Stimulated activated CD8-positive, alpha-beta memory T cell treated with anti-CD3 and anti-CD28 coated beads, Interleukin-12 subunit alpha, Interleukin-12 subunit beta, amount 100 ng/mL, for 24 hours (primary cell): ENCODE measurements around the gene CNTNAP2.

Source experiments
- DNase-seq: peaks from one replicate; pipeline ENCODE4 v3.0.0-alpha.2; 2020; ENCODE audit errors: extremely low read depth

Gene CNTNAP2

DNA sequence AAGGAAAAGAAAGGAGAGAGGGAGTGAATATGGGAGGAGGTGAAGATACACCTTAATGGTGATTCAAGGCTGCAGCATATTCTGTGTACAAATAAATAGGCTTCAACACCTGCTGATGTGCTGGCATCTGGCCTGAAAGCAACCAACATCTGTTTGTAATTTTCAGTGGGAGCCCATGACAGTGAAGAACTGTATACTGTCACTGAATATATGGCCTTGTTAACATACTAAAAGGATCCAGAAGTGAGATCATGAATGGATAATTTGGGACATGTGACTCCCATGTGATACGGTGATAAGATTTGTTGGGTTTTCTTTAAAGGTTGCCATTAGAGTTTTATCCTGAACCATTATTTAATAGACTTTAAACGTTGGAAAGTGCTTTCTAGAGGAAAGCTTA, 459.3 kb downstream of the CNTNAP2 start:
- no peak for DNase-seq

DNA sequence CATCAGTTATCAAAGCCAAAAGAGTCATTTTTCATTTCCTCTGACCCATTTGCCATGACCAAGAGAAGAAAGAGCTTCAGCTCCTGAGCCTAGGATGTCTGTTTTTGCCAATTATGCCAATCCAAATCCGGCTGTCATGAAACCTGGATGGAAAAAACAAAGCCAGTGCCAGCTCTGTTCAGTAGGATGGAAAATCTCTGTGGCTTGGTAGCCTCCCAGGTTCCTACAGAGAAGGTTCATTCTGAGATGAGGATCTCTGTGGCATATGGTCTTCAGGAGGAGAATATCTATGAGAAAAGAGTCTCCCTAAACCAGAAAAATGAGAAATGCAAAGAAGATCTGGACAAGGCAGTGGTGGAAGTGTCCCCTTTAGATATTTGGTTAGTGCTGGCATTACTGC, 475.4 kb downstream of the CNTNAP2 start:
- no peak for DNase-seq

DNA sequence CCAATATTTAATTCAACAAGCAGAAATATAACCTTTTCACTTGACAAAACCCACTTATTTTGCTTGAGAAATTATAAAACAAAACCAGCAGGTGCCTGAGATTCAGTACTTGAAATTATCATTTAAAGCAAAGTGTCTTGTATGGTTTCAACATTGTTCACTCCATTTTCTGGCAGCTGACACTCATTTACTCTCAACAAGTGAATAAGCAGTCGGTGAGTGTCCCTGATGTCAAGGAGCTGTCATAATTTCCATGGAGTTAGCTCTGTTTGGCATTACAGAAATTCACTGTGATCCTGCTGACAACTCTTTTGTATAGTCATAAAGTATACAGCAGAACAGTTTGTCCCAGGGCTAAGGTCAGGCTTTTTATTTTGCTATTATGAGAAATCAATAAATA, 490.0 kb downstream of the CNTNAP2 start:
- DNase-seq: no peak

DNA sequence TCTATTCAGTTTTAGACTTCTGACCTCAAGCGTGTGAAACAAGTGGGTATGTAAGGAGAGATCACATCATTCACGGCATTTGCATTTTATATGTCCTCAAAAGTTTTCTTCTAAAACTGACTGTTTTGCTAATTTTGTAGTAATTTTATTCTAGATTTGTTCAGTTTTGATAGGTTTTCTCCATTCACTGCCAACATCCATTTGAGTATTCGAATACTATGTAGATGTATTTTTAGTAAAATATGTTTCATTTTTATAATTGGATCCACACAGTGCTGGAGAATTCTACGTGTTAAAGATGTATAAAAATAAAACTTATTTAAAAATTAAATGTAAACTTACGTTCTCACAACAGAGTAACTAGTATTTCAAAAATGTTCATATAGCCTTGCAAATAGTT, 503.0 kb downstream of the CNTNAP2 start:
- DNase-seq: no peak

- DNase-seq: no peak
These were observed 510.3 kb downstream of the CNTNAP2 start for GRCh38 chr7:146626912-146627311.

GRCh38 chr7:146635205-146636032, 518.8 kb downstream of the CNTNAP2 start:
- DNase-seq: no peak

- no peak for DNase-seq
These were observed 519.4 kb downstream of the CNTNAP2 start for GRCh38 chr7:146636033-146636356.

DNA sequence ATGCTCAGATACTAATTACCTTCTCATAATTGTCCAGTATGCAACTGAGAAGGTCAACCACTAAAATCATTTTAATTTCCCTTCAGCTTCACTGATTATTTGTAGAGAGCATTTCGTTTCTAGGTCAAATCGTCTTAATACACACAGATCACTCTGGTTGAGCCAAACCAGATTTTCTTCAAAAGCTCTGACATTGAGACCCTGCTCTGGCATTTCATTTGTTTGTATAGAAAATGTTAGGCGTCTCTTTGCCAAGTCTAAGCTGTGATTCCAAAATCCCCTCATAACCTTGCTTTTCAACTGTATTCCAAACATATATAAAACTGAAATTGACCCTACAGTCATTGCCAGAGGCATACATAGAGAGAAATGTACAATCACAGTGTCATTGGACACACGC, 520.0 kb downstream of the CNTNAP2 start:
- no peak for DNase-seq

- no peak for DNase-seq
These were observed 522.7 kb downstream of the CNTNAP2 start for GRCh38 chr7:146639291-146639690.

DNA sequence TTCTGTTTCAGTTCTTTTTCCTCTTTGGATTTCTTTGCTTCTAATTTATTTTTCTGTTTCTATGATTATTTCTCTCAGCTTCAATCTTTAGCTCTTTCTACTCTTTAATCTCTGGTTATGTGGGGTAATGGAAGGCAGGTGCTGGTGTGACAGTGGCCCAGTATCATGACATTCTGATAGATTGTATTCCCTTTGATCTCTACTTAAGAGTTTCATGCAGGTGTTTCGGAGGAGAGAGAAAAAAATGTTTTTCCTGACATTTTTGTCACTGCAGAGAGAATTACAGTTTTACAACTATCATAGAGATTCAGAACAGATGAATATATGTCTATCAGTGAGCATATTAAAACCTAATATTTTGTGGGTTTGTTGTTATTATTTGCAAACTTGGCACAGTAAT, 524.9 kb downstream of the CNTNAP2 start:
- DNase-seq: no peak

- DNase-seq: no peak
These were observed 528.9 kb downstream of the CNTNAP2 start for GRCh38 chr7:146645383-146645976.

- DNase-seq: no peak
These were observed 530.8 kb downstream of the CNTNAP2 start for GRCh38 chr7:146647445-146647844.

DNA sequence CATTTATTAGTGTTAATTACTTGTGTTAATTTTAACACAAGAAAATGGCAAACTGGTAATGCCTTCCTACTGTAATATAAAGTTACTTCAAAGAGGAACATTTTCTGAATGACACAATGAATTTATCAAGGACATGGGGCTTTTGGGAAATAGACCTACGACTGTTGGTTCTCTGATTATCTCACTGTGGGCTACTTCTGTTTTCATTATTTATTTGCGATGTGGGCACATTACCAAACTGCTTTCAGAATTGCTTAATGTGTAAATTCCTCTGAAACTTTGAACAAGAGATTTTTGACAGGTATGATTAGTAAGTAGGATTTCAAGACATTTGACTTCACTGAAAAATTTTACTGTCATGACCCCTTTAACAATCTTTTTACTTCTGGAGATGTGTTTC, 535.6 kb downstream of the CNTNAP2 start:
- DNase-seq: no peak

GRCh38 chr7:146654048-146654447, 537.4 kb downstream of the CNTNAP2 start:
- no peak for DNase-seq

DNA sequence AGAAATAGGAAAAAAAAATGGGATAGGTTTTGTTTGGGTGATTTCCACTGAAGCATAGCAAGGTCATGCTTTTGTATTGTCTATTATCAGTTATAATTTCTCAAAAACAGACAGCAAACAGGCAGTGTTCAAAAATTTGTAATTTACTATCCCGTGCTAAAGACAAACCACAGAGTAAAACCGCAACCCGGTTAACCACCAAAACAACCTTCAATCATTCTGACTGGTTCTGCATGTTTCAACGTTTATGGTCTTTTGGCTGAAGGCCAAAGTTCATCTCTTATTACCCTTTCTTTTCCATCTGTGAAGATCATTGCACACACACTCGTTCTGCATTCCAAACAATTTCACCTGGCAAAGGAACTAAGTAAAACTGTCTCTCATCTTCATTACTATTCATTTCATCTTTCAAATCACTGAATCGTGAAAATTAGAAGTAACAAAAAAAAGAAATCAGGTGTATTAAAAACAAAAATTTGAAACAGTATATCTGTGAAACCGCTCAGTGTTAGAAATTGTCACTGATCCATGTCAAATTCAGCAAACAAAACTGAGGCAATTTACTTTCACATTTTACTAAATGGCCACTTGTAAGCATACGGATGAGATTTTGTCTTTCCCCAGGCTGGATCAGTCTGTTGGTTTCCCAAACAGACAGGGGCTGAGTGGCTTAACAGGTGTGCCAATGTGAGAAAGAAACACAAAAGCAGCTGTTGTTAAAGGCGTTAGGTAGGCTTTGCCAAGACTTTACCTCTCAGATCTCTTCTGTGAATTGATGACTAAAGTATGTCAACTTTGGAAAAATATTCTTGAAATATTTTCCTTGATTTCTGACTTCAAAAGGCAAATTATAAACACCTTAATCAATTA, 539.6 kb downstream of the CNTNAP2 start:
- DNase-seq: no peak

DNA sequence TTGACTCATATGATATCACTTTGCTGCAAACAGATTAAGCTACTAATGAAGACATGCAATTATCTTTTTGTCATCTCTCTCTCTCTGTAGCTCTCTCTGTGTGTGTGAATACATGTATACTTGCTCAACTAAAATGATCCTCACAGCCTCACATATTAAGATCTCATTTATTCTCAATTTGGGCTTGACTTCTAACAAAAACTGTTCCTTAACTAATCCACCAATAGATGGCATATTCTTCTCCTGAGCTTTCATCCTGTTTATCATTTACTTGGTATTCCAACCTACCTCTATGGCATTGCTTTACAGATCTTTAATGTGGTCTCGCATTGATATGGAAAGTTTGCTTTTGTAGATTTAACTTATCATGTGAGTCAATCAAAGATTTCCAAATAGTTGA, 540.4 kb downstream of the CNTNAP2 start:
- no peak for DNase-seq

DNA sequence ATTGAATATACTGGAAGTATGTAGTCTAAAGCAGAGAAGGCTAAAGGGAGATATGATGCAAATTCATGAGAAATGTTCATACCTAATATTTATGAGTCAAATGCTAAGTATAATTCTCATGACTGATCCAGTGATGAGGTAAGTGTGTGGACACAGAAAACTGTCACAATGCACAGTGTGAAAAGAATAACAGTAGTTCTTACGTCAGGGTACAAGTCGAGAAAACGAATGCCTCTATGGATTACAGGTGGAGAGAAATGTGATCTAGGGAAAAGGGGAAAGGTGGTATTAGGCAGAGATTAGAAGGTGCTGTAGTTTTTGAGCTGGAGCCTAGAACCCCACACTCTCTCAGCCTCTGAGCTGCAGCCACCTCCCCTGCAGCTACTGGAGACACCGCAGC, 542.0 kb downstream of the CNTNAP2 start:
- DNase-seq: no peak

GRCh38 chr7:146659732-146660131, 543.1 kb downstream of the CNTNAP2 start:
- no peak for DNase-seq

DNA sequence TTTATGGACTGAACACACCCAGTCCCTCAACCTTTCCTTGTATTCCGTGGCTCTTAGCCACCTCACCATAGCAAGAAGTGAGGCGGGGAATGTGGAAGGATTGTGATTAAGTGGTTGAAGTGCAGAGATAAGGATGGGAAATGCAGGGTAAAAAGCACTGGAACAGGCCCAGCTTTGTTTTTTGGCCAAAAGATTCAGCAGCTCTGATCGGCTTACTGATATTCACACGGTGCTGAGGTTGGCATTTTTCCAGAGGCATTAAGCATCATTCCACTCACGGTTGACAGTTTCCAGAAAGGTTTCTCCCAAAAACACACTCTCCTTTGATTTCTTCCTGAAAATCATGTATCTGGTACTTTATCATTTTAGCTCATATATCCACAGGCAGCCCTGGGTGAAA, 544.2 kb downstream of the CNTNAP2 start:
- no peak for DNase-seq

GRCh38 chr7:146661435-146661834, 544.8 kb downstream of the CNTNAP2 start:
- no peak for DNase-seq

DNA sequence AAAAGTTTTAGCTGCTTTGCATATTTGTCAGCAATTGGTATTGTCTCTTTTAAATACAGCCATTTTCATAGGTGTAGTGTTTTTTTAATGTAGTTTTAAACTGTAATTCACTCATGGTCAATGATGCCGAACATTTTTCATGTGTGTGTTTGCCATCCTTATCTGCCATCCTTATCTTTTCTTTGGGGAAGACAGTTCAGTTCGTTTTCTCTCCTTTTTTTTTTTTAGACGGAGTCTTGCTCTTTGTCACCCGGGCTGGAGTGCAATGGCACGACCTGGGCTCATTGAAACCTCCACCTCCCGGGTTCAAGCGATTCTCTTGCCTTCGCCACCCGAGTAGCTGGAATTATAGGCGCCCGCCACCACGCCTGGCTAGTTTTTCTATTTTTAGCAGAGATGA, 545.3 kb downstream of the CNTNAP2 start:
- DNase-seq: no peak

DNA sequence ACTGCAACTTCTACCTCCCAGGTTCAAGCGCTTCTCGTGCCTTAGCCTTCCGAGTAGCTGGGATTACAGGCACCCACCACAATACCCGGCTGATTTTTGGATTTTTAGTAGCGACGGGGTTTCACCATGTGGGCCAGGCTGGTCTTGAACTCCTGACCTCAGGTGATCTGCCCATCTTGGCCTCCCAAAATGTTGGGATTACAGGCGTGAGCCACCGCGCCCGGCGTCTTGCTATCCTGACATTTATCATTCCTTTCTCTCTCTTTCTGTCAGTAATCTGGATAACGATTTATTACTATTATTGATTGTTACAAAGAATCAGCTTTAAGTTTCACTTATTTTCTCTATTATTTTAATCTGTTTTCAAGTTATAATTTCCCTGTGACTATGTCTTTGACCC, 548.4 kb downstream of the CNTNAP2 start:
- DNase-seq: no peak

GRCh38 chr7:146670532-146670931, 553.9 kb downstream of the CNTNAP2 start:
- no peak for DNase-seq
